HG02943 (cell line): ENCODE results near the gene ADGRG7.
A peak's percentile ranks its signal among the peaks of the same experiment; 100 is the strongest.
"Not testable (repeated sequence)": the region's sequence is repeated elsewhere in the genome, so short reads cannot be mapped to it uniquely, and the experiment has no call there.

ENCODE experiments used
- ATAC-seq: cut with Tn5 transposase; IDR thresholded peaks from one replicate; pipeline ENCODE4 v1.9.1; 2021; ENCODE audit warnings: mild to moderate bottlenecking, low read depth, moderate library complexity; ENCODE audit not compliant: unreplicated experiment

ADGRG7 gene, protein sequence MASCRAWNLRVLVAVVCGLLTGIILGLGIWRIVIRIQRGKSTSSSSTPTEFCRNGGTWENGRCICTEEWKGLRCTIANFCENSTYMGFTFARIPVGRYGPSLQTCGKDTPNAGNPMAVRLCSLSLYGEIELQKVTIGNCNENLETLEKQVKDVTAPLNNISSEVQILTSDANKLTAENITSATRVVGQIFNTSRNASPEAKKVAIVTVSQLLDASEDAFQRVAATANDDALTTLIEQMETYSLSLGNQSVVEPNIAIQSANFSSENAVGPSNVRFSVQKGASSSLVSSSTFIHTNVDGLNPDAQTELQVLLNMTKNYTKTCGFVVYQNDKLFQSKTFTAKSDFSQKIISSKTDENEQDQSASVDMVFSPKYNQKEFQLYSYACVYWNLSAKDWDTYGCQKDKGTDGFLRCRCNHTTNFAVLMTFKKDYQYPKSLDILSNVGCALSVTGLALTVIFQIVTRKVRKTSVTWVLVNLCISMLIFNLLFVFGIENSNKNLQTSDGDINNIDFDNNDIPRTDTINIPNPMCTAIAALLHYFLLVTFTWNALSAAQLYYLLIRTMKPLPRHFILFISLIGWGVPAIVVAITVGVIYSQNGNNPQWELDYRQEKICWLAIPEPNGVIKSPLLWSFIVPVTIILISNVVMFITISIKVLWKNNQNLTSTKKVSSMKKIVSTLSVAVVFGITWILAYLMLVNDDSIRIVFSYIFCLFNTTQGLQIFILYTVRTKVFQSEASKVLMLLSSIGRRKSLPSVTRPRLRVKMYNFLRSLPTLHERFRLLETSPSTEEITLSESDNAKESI

DNA sequence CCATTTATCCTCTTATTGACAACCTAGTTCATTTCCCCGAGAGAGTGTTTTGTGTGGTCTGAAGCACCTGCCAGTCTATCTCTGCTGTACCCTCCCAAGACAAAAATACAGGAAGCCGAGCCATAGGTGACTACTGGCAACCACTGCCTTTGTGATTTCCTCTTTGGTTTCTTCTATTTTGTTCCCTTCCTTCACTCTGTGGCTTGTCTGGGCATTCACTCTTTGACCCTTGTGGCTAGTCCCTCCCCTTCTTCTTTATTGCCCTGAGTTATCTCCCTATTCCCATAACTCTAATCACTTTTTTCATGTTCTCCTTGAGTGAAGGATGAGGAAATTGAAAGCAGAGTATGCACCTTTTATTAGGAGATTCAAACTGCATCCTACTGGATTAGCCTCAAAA lies at the start of gene ADGRG7:
ADGRG7 (plus strand) TSS at position 297 of the 400 bp plus-strand sequence. CDS start 256 bp downstream, outside the sequence.
- no peak for ATAC-seq

DNA sequence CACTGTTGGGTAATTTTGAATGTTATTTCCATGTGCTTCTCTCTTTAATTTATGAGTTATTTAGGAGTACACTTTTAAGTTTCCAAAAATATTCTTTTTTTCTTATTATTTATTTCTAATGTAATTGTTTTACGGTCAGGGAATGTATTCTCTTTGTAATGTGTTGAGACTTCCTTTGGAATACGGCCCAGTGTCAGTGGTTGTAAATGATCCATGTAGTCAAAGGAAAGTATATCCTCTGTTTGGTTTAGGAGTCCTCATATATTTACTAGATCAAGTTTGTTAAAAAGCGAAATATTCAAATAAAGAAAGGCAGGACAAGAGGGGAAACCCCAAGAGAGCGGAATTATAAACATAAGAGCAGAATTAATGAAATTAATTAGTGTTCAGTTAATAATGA lies 49.0 kb upstream of the ADGRG7 start:
- ATAC-seq: no peak

DNA sequence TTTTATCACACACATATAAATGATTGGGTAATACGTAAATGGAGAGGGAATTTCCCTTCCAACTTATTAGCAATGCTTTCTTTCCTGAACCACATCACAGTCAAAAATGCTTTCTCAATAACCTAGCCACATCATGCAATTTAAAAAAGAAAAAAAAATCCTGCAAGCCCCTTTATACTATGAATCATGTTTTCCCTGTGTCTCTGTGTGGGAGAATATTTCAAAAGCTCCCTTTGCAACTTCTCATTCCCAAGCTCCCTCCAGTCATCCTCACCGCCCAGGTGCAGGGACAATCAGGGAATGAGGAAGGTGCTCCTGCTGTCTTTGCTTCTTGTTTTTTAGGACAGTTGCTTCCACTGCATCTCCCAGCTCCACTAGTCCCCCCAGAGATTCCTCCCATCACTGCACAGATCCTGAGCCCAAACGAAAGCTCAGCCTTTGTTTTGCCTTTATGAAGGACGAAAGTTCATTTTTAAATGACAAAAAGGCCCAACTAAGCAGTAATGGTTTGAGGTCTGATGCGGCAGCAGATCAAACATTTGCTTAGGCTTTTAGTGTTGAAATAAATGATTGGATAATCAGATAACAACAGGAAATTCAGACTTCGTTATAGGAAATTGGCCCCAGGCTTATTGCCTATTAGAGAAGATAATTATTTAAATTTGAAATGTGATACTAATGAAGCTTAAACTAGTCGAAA lies 47.8 kb upstream of the ADGRG7 start:
- no peak for ATAC-seq

DNA sequence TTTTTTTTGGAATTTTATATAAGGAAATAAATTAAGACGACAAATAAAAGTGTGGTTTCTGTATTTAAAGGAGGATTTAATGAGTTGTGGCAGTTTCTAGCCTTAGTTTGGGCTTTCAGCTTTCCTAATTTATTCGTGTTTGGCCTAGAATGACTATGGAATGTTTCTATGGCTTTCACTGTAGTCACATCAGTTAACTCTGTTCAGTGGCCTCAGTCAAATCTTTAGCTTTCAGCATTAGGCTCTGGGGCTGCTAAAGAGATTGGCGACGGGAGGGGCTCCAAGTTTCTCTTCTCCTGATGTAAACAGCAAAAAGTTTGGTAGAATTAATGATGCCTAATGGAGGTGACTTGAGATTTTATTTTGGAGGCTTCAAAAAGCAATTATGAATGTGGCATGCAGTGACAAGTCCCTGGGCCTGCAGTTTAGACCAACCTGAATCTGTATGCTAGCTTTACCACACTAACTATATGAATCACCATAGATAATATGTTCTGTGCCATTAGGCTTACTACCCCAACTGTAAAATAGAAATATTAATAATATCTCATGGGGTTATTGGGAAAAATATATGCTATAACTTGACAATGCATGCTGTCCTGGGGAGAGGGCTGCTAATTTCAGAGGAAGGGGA lies 47.1 kb upstream of the ADGRG7 start:
- no peak for ATAC-seq

DNA sequence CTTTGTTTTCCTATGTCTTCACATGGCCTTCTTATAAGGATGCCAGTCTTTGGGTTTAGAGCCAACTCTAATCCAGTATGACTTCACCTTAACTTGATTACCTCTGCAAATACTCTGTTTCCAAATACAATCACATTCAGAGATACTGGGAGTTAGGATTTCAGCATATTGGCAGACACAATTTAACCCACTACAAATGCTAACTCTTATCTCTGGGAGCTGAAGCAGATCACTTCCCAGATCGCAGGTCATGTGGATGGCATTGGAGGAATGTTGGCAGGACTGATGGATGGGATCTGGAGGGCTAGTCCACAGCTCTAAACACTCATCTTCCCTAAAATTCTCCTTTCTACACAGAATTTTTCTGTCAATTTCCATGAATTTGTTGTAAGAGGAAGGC lies 46.2 kb upstream of the ADGRG7 start:
- ATAC-seq: no peak

DNA sequence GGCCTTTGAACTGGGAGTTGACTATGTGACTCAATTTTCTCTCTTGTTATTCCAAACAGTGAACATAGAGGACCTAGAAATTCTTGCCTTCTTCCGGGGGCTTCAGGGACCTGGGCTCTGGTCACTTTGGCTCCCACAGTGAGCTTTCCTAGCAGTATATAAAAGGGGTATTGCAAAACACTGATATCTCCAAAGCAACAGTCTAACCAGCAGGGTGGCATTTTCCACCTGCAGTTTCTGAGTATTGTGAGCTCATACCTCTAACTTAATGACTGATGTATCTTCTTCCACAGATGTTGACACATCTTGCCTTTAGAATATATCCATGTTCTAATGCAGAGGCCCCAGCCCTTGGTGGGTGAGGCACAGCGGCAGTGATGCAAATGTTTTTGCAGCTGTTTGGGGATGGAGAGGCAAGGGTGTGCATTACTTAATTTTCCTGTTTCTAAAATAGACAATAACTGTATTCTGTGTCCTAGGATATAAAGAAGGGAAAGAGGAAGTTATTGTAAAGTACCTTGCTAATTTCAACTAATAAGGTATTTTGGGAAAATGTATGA lies 45.7 kb upstream of the ADGRG7 start:
- no peak for ATAC-seq

DNA sequence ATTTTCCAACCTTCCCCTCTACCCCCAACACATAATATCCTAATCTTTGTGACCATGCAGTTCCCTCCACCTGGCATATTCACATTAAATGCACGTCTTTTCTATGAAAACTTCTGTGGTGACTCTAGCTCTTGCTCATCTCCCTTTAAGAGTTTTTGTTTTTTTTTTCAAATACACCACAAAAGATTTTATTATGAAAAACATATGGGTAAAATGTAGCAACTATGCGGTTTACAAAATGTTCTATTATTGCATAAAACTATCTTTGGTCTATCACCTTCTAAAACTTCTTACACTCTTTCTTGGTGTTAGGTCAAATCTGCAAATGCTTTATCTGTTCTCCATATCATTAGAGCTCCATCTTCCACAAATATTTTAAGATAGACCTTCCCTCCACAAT lies 38.6 kb upstream of the ADGRG7 start:
- ATAC-seq: no peak

DNA sequence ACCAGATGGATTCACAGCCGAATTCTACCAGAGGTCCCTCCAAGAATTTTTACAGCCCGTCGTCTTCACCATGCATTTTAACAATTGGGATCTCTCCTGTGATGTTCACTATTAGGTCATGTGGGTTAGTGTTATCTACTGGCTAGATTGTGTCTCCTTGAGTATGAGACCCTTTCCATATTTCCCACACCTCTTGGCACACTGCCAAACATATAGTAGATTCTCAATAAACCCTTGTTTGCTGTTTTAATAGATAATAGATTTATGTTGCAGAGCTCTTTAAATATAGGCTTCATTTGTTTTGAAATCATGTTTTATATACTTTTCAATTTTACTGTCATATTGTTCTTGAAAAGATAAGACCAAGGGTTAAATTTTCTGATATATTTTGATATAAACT lies 34.9 kb upstream of the ADGRG7 start:
- ATAC-seq: no peak

DNA sequence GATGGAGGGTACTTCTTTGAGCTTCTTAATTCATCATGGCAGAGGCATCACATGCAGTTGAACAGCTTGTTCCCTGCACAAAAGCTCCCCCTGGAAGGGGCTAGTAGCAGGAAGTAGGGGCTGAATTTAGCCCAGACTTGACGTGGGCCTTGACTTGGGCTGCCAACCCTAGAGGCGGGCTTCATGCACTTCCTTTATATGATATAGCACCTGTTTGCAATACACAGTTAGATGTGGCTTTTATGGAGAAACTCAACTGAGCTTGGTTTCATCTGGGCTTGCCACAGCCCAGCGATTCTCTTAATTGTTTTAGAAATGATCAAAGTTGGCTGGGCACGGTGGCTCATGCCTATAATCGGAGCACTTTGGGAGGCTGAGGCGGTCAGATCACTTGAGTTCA lies 33.7 kb upstream of the ADGRG7 start:
- ATAC-seq: no peak

DNA sequence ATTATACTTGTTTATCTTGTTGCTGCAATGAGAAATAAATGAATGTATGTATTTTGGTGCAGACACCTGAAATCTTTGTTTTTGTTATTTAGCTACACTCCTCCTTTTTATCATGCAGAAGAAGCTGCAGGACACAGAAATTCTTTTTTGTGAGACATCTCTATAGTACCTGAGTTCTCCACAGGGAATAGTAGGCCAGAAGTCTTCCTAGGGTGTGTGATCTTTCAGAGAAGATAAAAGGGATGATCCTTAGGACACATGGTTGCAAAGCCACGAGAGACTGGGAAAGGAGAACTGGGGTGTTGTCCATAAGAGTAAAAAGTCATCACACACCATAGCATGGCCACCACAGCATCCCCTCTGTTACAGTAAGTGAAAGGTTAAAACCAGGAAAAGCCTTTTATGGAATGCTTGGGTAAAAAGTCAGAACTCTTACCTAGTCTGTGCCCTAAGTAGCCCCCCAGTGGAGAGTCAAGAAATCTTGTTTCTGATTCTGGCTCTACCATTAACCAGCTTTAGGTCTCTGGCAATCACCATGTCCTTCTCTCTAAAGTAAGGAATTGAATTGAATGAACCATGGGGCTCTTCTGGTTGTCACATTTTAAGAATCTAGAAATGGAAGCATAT lies 31.9 kb upstream of the ADGRG7 start:
- no peak for ATAC-seq

DNA sequence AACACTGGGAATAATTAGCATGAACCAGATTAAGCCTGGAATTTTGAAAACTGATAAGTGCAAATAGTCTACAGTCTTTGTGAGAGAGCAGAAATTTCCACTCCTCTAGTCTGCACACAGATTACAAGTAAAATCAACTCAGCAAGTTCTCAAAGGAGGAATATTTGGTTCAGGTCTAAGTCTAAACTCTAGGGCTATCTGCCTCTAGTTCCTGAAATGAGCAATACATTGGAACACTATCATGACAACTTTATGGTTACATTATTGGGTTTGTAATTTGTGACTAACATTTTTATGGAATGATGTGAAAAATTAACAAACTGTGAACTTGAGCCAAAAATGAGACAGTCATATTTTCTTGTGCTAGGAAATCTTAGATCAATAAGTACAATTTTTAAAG lies 30.8 kb upstream of the ADGRG7 start:
- ATAC-seq: no peak

DNA sequence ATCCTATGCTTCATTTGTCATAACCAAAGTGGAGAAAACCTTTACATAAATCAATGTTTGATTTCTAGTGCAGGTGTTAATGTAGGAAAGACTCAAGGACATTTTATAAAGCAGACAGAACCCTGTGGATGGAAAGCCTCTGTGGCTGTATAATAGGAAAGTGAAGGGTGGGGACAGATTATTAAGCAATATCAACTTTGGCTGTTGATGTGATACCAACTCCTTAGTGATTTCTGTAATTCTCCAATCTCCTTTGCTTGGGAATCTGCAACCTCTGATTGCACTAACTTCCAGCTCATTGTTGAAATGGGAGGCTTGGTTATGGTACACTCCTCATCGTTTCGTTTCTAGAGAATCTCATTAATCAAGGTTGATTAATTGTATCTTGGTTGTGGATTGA lies 29.3 kb upstream of the ADGRG7 start:
- ATAC-seq: no peak

DNA sequence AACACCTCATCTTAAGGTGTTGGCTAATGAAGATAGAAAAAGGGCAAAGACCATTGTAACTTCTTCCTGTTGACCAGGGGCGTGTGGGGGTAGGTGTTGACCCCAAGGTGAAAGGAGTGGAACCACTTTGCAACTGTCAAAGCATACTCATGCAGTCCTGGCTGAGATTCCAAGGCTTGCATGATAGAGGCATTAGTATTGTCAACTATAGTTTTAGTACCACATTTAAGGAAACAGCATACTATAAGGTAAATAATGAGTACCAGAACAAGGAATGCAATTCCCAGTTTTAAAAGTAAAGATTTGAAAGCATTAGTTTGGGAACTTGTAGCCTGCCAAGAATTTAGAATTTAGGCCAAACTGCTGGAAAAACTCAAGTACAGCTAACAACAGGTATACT lies 27.8 kb upstream of the ADGRG7 start:
- ATAC-seq: no peak

DNA sequence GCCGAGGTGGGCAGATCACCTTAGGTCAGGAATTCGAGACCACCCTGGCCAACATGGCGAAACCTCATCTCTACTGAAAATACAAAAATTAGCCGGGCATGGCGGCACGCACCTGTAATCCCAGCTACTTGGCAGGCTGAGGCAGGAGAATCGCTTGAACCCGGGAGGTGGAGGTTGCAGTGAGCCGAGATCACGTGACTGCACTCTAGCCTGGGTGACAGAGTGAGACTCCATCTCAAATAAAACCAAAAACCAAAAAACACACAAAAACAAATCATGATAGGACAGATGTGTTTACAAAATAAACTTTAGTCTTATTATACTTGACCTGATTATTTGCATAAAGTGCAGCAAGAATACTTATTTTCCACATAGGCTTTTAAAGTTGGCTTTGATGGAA lies 27.2 kb upstream of the ADGRG7 start:
- not testable (repeated sequence) for ATAC-seq

DNA sequence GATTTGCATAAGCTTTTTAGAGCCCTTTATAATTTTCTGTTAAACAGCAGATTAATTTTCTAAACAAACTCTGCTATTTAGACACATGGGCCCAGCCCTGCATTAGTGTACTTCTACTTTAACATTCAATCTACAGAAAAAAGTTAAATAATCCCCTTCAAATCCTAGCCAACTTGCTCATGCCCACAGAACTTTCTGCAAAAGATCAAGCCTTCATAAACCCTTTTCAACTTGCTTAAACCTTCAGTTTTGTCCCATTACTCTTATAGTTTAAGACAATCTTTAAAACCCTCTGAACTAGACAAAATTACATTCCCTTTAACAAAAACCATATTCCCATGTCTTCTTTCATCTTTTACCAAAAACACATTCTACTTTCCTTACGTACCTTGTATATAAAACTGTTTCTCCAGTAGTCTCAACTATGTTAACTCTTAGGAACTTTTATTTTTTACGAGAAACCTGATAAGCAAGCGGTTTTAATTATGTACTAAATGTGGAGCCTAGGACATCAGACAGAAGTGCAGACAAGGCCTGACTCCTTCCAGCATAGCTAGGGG lies 25.2 kb upstream of the ADGRG7 start:
- ATAC-seq: no peak

DNA sequence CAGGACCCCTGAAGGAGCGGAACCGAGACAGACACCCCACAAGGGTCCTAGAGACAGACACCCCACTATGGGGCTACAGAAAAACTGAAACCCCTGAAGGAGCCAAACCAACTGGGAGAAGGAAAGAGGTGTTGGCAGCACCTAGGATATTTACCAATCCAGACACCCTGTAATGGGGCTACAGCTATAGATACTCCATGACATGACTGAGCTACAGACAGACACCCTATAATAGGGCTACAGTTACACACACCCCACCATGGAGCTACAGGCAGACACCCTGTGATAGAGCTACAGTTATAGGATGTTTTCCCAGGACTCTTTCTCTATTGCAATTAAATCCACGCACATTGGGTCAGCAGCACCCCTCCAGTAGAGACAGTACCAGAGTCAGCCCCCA lies 22.6 kb upstream of the ADGRG7 start:
- no peak for ATAC-seq

DNA sequence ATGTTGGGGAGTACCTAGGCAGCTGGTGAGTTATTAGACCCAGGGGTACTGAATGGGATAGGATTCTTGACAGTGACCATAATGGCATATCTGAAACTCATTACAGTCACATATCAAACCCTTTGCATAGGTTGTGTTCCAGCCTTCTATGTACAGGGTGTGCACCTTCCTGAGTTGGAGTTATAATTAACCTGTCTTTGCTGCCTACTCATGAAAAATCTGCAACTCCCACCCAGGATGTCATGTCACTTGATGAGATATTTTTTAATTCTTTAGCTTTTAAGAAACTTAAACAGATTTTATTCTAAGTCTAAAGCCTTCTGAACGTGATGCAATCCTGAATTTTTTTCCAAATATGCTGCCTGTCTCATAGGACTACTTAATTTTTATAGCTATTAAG lies 21.1 kb upstream of the ADGRG7 start:
- no peak for ATAC-seq

DNA sequence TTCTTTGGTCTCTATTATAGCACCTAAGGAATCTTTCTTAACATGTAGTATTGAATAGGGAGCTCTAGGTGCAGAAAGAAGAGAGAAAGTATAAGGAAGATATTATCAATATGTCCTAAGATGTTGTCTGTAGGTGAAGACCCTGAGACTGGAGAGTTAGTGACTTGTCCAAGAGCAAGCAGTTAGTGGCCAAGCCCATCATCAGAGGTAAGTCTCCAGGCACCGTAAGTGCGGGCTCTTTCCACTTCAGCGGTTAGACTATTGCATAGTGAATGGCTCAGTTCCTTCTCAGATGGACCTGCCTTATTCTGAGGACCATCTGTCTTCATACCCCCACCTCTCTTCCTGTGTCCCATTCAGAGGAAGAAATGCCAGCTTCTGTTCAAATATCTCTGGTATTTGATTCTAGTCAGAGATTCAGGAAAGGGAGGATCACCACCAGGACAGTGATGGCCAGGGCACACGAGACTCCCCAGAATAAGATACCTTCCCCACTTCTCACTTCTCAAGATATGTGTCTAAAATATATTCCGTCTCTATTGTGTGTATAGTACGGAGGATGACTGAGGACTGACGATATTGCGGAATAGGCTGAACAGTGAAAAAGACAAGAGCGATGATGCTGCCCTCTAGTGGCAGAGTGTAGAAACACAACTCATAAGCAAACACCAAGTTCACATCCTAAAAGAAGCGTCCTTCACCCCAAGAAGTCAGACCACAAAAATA lies 19.1 kb upstream of the ADGRG7 start:
- peak; percentile 86 for ATAC-seq

DNA sequence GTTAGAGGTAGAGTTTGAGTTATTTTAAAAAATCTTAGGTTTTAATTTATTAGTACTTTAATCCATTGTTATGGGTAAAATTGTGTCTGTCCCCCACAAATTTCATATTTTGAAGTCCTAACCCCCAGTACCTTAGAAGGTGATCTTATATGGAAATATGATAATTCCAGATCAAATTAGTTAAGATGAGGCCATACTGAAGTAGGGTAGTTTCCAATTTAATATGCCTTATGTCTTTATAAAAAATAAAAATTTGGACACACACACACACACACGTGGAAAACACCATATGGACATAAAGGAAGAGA lies 18.6 kb upstream of the ADGRG7 start:
- ATAC-seq: no peak
